HG03439 (cell line): ENCODE measurements around the gene SMAGP.
"Not testable (repeated sequence)": the region's sequence is repeated elsewhere in the genome, so short reads cannot be mapped to it uniquely, and the experiment has no call there.

Source experiments
- ATAC-seq: cut with Tn5 transposase; IDR thresholded peaks from one replicate; pipeline ENCODE4 v1.9.1; 2021; ENCODE audit warnings: mild to moderate bottlenecking, moderate library complexity; ENCODE audit not compliant: unreplicated experiment

SMAGP gene

GRCh38 chr12:51270067-51270950 is at the start of gene SMAGP:
Gene SMAGP, minus strand, starts transcription at chr12:51270415. Its CDS starts 1,137 bp downstream, at chr12:51269278.
- ATAC-seq, result peak; percentile 59

GRCh38 chr12:51318846-51319599 is 48.8 kb upstream of the SMAGP start:
- ATAC-seq, result no peak

- ATAC-seq, result not testable (repeated sequence)
These were observed 48.0 kb upstream of the SMAGP start for GRCh38 chr12:51318057-51318806.

GRCh38 chr12:51311389-51311788 is 41.2 kb upstream of the SMAGP start:
- no peak for ATAC-seq

GRCh38 chr12:51307655-51308593 is 37.7 kb upstream of the SMAGP start:
- ATAC-seq, result no peak

GRCh38 chr12:51306507-51306906 is 36.3 kb upstream of the SMAGP start:
- no peak for ATAC-seq

GRCh38 chr12:51300768-51301167 is 30.6 kb upstream of the SMAGP start:
- not testable (repeated sequence) for ATAC-seq

- no peak for ATAC-seq
These were observed 25.4 kb upstream of the SMAGP start for GRCh38 chr12:51295651-51296050.

- ATAC-seq, result not testable (repeated sequence)
These were observed 23.9 kb upstream of the SMAGP start for GRCh38 chr12:51294097-51294496.

- ATAC-seq, result no peak
These were observed 23.5 kb upstream of the SMAGP start for GRCh38 chr12:51293696-51294095.

GRCh38 chr12:51291603-51292513 is 21.6 kb upstream of the SMAGP start:
- ATAC-seq, result not testable (repeated sequence)

GRCh38 chr12:51285843-51286242 is 15.6 kb upstream of the SMAGP start:
- no peak for ATAC-seq

- ATAC-seq, result no peak
These were observed 11.1 kb upstream of the SMAGP start for GRCh38 chr12:51281202-51281924.

GRCh38 chr12:51275088-51275487 is 4.9 kb upstream of the SMAGP start:
- ATAC-seq, result no peak

GRCh38 chr12:51272810-51273209 is 2.6 kb upstream of the SMAGP start:
- not testable (repeated sequence) for ATAC-seq

- no peak for ATAC-seq
These were observed 820 bp upstream of the SMAGP start for GRCh38 chr12:51270951-51271518.

GRCh38 chr12:51269174-51270066 is 795 bp downstream of the SMAGP start:
- peak; percentile 27 for ATAC-seq
